ENCODE measurements around the gene BAIAP2. TPM values are rescaled to one million over a fixed set of nuclear protein-coding genes. Genes with fewer than 3 reads are reported as not detected.
"Not testable (repeated sequence)": the region's sequence is repeated elsewhere in the genome, so short reads cannot be mapped to it uniquely, and the experiment has no call there.

The BAIAP2 gene
- total and polyA plus RNA-seq, 9 donors, result 12.0 to 80.6 (median 23.2) TPM

- DNase-seq, result no peak
- Histone ChIP-seq H3K4me1 (ENCODE audit: insufficient read depth) (no peaks in the 10 kb centered on the region), H3K27ac (no peak overlapping the region), H3K9me3 (no peaks in the 10 kb centered on the region), H3K36me3 (no peaks in the 10 kb centered on the region), H3K27me3 (no peaks in the 10 kb centered on the region), H3K4me3 (no peak overlapping the region)
- no peak for TF ChIP-seq EP300 (IDR thresholded peaks at IDR 0.05)
- TF ChIP-seq CTCF (IDR thresholded peaks at IDR 0.05), result no peak
- TF ChIP-seq POLR2A (IDR thresholded peaks at IDR 0.05), result no peak
- WGBS, 3 donors, result 80 to 91% (median 89%) methylated on average over 13 of the region's 13 CpGs
- intact Hi-C loops (cut with DNase I), result no loop called here
Observed at GRCh38 chr17:81012574-81013447, 22.1 kb upstream of the BAIAP2 start.

DNA sequence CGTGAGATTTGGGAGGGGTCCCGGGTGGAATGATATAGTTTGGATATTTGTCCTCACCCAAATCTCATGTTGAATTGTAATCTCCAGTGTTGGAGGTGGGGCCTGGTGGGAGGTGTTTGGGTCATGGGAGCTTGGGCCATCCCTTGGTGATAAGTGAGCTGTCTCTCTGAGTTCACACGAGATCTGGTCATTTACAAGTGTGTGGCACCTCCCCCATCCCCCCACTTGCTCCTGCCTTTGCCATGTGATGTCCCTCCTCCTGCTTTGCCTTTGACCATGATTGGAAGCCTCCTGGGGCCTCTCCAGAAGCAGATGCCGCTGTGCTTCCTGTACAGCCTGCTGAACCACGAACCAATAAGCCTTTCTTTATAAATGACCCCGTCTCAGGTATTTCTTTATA, 21.3 kb upstream of the BAIAP2 start:
- no peak overlapping the region for H3K4me3 ChIP-seq
- TF ChIP-seq POLR2A (IDR thresholded peaks at IDR 0.05) (no peak), CTCF (IDR thresholded peaks at IDR 0.05) (no peak), EP300 (IDR thresholded peaks at IDR 0.05) (no peak)
- DNase-seq, result no peak
- H3K4me1 ChIP-seq (ENCODE audit: insufficient read depth), result peaks cover 1% of the 10 kb centered on the region
- intact Hi-C loops (cut with DNase I), result no loop called here
- 71 to 85% (median 71%) methylated on average over 6 of the region's 6 CpGs for WGBS, 3 donors
- no peaks in the 10 kb centered on the region for H3K27me3 ChIP-seq
- no peak overlapping the region for H3K27ac ChIP-seq
- H3K36me3 ChIP-seq, result no peaks in the 10 kb centered on the region
- no peaks in the 10 kb centered on the region for H3K9me3 ChIP-seq

- Histone ChIP-seq H3K4me3 (no peak overlapping the region), H3K27me3 (no peaks in the 10 kb centered on the region), H3K27ac (no peak overlapping the region), H3K4me1 (ENCODE audit: insufficient read depth) (peaks cover 1% of the 10 kb centered on the region), H3K36me3 (no peaks in the 10 kb centered on the region), H3K9me3 (no peaks in the 10 kb centered on the region)
- 97 to 100% (median 97%) methylated on average over 1 of the region's 1 CpG for WGBS, 3 donors
- TF ChIP-seq EP300 (IDR thresholded peaks at IDR 0.05) (no peak), POLR2A (IDR thresholded peaks at IDR 0.05) (no peak), CTCF (IDR thresholded peaks at IDR 0.05) (no peak)
- intact Hi-C loops (cut with DNase I), result no loop called here
- DNase-seq, result no peak
Observed at GRCh38 chr17:81015136-81015535, 19.8 kb upstream of the BAIAP2 start.

GRCh38 chr17:81016575-81016974, 18.4 kb upstream of the BAIAP2 start:
- DNase-seq, result no peak
- peaks cover 7% of the 10 kb centered on the region for H3K4me1 ChIP-seq (ENCODE audit: insufficient read depth)
- TF ChIP-seq POLR2A (IDR thresholded peaks at IDR 0.05) (no peak), EP300 (IDR thresholded peaks at IDR 0.05) (no peak), CTCF (IDR thresholded peaks at IDR 0.05) (no peak)
- intact Hi-C loops (cut with DNase I), result no loop called here
- WGBS, 3 donors, result 94 to 97% (median 95%) methylated on average over 2 of the region's 2 CpGs
- H3K36me3 ChIP-seq, result no peaks in the 10 kb centered on the region
- no peaks in the 10 kb centered on the region for H3K9me3 ChIP-seq
- H3K27ac ChIP-seq, result no peak overlapping the region
- no peaks in the 10 kb centered on the region for H3K27me3 ChIP-seq
- no peak overlapping the region for H3K4me3 ChIP-seq

DNA sequence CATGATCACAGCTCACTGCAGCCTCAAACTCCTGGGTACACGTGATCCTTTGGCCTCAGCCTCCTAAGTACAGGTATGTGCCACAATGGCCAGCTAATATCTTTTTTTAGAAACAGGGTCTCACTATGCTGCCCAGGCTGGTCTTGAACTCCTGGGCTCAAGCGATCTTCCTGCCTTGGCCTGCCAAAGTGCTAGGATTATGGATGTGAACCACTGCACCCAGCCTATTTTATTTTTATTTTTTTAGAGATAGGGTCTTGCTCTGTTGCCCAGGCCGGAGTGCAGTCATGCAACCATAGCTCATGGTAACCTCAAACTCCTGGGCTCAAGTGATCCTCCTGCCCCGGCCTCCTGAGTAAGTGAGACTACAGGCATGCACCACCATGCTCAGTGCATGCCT, 17.6 kb upstream of the BAIAP2 start:
- intact Hi-C loops (cut with DNase I); H3K27me3 ChIP-seq; H3K36me3 ChIP-seq; H3K4me3 ChIP-seq; H3K4me1 ChIP-seq (ENCODE audit: insufficient read depth); H3K27ac ChIP-seq; H3K9me3 ChIP-seq; DNase-seq: not testable (repeated sequence)
- WGBS, 3 donors, result 93 to 97% (median 95%) methylated on average over 4 of the region's 4 CpGs
